GM18867 (cell line): ENCODE measurements around the gene IL12RB2.
"Not testable (repeated sequence)": the region's sequence is repeated elsewhere in the genome, so short reads cannot be mapped to it uniquely, and the experiment has no call there.

Source experiments
- ATAC-seq: cut with Tn5 transposase; IDR thresholded peaks from one replicate; pipeline ENCODE4 v1.9.1; 2021; ENCODE audit warnings: mild to moderate bottlenecking, moderate library complexity; ENCODE audit not compliant: unreplicated experiment

The IL12RB2 gene

DNA sequence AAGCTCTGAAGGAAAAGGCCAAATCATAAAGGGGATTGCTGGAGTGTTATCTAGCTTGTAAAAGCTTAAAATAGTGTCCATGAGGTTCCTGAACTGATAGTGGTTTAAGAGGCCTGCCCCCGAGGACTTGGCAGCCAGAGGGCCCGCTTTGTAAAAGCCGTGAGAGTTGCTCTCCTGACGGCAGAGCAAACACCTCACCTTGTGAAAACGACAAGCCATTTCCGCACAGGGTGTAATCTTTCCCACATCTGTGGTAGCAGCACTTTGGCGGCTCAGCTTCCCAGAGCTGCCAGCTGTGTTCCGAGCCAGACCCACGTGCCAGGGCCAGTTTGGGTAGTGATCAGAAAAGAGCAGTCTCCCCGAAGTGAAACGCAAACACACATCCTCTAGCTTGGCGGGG is 85.6 kb downstream of the IL12RB2 start:
- ATAC-seq = no peak

DNA sequence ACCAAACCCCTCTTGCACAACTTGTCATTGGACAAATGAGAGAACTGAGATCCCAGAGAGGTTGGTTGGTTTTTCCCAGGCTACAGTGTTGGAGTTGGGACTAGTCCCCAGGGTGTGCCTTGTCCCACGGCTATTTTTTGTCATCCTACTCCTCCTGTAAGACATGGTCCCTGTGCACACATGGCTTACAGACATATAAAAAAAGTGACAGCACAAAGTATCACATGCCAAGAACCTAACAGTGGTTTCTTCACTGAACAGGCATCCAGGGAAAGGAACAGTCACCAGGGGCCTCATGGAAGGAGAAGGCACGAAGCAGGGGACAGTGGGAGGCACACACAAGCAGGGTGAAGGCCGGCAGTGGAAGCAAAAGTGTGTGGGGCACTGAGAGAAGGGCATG is 86.1 kb downstream of the IL12RB2 start:
- no peak for ATAC-seq

DNA sequence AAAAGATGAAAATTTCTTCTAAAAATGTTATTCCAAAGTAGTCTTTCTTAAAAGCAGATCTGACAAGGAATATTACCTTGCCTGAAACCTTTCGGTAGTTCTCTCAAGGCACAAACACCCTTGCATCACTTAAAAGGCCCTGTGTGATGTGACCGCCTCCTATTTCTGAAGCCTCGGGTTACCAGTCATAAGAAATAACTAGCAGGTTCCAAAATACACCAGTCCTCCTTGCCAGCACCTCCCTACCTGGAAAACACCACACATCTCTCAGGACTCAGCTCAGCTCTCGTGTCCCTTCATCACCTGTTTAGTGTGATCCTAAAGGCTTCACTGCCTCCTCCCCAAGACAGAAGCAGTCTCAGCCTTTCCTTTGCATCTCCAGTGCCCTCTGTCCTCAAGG is 86.9 kb downstream of the IL12RB2 start:
- ATAC-seq = no peak

DNA sequence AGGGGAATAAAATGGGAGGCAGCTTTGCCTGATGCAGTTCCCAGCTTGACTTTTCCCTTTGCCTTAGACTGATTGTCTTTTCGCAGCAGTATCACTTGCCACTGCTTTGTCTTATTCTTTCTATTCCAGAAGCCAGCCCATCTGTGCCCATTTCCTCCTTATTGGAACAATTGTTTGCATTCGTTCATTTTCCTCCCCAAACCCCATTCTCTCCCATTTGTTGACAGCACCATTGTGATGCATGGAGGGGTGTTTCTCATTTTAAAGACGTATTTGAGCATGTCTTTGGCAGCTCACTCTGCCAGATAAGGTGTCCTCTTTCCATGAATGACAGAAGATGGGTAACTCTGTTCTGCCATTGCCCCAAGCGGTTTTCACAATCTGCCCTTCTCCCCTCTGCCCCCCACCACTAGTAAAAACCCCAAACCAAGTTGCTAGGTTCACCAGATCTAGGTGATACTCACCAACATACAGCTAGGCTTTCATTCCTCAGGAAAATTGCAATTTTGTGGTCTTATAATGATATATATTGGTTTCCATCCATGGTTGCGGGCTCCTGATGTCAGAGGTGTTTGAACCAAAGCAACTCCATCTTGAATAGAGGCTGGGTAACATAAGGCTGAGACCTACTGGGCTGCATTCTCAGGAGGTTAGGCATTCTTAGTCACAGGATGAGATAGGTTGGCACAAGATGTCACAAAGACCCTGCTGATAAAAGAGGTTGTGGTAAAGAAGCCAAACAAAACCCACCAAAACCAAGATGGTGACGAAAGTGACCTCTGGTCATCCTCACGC is 91.7 kb downstream of the IL12RB2 start:
- ATAC-seq = no peak

DNA sequence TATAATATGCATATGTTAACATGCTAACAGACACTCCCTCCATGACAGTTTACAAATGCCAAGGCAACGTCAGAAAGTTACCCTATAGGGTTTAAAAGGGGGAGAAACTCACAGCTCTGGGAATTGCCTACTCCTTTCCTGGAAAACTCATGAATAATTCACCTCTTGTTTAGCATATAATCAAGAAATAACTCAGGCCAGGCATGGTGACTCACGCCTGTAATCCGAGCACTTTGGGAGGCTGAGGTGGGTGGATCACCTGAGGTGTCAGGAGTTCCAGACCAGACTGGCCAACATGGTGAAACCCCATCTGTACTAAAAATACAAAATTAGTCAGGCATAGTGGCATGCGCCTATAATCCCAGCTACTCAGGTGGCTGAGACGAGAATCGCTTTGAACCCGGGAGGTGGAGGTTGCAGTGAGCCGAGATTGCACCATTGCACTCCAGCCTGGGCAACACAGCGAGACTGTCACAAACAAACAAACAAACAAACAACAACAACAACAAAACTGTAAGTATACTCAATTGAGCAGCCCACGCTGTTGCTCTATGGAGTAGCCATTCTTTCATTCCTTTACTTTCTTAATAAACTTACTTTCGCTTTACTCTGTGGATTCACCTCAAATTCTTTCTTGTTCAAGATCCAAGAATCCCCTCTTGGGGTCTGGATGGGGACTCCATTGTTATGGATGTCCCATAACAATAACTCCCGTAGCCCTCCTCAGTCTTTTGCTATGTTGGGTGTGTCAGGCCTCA is 92.5 kb downstream of the IL12RB2 start:
- not testable (repeated sequence) for ATAC-seq

DNA sequence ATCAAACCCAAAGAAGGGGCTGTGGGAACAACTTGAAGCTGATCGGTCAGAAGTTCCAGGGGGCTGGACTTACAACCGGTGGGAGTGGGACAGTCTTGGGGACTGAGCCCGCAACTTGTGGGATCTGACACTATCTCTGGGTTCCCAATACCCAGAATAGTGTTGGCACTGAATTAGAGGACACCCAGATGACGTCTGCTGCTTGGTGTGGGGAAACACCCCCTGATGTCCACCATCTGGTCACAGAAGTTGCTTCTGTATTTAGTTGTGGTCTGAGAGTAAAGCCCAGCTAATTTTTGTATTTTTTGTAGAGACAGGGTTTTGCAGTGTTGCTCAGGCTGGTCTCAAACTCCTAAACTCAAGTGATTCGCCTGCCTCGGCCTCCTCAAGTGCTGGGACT is 93.8 kb downstream of the IL12RB2 start:
- no peak for ATAC-seq

DNA sequence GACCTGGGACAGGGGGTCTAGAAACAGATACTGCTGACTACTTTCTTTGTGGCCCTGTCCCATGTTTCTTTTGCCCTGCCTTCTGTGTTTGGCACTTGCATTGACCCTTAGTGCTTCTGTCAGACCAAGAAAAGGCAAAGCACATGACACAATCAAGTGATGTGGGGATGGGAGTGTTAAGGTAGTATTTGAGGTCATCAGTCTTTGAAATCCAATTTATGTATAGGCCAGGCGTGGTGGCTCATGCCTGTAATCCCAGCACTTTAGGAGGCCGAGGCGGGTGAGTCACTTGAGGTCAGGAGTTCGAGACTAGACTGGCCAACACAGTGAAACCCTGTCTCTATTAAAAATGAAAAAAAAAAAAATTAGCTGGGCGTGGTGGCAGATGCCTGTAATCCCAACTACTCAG is 96.5 kb downstream of the IL12RB2 start:
- ATAC-seq = no peak

DNA sequence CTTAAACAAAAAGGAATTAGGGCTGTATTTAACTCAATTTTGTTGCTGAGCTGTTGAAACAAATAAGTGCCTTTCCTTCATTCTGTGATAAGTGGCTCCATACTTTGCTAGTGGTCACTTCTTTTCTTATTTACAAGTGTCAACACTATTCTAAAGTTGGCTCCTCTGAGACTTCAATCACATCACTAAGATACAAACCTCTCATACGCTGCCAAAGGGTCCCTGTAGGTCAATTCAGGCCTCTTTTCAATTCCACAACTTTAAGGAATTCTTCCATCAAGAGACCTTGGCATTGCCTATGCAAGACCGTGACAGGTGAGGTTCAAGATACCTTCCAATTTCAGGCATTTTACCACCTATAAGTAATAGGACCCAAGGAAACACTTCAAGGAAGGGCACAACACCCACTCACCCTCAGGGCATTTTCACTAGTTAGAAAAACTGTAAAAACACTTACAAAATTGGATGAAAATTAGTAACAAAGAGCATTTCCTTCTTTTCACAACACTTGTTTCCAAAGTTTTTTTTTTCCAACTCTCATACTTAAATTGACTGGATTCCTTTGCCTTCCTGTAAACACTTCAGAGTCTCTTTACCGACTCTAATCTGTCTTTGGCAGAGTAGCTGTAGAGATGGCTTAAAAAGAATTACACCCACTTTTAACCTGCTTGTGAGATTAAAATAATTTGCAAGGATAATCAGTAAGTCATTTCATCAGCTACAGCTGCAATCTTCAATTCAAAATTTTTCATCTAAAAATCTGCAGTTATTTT is 98.0 kb downstream of the IL12RB2 start:
- no peak for ATAC-seq

DNA sequence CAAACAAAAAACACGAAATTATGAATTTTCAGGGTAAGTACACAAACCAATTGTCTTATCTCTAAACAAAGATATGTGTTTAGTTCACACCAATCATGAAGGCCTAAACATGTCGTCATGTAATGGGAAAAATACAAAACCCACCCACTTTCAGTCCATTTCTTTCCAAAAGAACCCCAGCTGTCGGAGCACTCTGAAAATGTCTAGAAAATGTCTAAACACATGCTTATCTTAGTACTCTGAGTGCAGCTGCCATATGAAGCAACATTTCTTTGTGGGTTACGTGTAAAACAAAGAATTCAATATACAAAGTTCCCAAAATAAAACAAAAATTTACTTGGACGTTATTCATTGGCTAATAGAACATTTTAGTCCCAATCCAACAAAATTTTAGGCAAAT is 99.8 kb downstream of the IL12RB2 start:
- no peak for ATAC-seq

DNA sequence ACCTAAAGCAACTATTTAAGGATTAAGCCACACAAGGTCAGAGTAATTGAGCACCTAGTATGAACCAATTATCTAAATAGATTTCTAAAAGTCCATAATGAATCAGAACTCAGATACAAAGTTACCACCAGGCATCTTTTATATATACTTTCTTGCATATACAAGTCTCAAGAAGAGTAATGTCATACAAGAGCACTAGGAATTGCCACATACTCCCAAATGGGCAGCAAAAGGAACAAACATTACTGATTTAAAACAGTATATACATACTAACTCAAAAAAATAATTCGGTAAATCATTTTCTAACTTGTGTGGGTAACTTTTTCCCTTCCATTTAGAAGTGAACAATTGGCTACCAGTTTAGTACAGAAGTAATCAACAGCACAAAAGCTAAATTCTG is 100.5 kb downstream of the IL12RB2 start:
- no peak for ATAC-seq

DNA sequence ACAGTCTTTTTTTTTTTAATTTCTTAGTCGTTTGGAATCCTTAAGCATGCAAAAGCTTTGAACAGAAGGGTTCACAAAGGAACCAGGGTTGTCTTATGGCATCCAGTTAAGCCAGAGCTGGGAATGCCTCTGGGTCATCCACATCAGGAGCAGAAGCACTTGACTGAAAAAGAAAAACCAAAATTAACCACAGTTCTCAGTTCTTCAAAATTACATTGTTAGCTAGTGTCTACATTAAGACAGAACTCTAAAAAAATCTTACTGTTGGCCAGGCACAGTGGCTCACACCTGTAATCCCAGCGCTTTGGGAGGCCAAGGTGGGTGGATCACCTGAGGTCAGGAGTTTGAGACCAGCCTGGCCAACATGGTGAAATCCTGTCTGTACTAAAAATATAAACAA is 105.4 kb downstream of the IL12RB2 start:
- not testable (repeated sequence) for ATAC-seq

DNA sequence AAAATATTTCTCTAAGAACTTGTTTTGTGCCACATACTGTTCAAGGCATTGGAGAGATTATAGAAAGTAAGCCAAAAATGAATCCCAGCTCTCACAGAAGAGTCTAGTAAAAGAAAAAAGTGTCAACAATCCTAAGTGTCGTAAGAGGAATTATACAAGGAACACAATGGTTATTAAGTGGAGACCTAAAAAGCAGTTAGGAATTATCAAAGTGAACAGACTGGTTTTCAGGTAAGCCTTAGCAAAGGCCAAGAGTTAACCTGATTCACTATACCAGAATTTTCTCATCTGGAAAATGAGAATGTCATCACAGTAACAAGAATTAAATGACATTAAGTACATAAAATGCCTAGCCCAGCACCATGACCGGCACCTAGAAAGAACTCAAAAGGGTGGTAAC is 106.9 kb downstream of the IL12RB2 start:
- ATAC-seq = no peak

DNA sequence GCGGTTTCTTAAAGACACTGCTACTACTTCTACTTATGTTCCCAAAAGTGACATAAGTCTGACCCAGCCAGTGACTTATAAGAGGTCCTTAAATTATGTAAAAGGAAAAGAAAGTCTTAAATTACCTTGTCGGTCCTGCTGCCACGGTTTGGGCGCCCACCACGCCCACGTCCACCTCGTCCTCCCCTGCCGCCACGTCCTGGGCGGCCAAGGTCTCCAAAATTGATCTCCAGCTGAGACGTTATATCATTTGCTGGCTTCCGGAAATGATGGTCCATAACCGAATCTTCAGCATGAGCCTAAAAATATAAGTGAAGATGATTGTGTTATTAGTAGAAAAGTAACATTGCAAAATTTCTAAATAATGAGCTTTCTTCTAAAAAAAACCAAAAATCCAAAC is 107.4 kb downstream of the IL12RB2 start:
- no peak for ATAC-seq

DNA sequence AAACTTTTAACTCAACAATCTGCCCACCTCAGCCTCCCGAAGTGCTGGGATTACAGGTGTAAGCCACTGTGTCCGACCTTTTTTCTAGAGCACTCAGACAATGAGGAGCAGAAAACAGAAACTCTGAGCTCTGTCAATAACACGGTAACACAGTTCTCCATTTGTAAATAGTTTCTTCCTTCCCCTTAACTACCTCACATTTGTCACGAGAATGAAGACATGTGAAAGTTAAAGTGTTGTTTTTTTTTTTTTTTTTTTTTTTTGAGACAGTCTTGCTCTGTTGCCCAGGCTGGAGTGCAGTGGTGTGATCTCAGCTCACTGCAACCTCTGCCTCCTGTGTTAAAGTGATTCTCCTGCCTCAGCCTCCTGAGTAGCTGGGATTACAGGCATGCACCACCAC is 110.1 kb downstream of the IL12RB2 start:
- ATAC-seq = not testable (repeated sequence)

DNA sequence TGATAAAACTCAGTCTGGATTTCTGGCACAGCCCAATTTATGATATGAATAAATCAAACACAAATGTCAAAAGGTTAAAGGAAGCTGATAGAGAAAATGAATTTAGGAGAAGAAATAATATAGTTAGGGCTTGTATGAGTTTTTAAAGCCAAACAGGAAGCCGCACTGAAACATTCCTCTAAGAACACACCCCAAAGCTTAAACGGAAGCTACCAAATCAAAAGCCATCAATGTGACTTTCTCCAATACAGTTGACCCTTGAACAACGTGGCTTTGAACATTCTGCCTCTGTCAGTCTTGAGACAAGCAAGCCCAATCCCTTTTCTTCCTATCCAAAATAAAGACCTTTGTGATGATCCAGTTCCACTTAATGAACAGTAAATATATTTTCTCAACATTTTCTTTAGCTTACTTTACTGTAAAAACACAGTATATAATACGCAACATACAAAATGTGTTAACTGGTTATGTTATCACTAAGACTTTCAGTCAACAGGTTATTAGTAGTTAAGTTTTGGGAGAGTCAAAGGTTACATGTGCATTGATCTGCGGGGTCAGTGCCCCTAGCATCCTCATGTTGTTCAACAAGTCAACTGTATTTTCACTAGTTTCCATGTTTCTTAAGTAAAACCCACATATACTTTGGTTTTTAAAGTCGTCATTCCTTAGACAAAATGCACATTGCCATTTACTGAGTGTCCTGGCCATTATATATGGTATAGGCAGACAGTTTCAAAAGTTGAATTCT is 111.3 kb downstream of the IL12RB2 start:
- ATAC-seq = no peak

DNA sequence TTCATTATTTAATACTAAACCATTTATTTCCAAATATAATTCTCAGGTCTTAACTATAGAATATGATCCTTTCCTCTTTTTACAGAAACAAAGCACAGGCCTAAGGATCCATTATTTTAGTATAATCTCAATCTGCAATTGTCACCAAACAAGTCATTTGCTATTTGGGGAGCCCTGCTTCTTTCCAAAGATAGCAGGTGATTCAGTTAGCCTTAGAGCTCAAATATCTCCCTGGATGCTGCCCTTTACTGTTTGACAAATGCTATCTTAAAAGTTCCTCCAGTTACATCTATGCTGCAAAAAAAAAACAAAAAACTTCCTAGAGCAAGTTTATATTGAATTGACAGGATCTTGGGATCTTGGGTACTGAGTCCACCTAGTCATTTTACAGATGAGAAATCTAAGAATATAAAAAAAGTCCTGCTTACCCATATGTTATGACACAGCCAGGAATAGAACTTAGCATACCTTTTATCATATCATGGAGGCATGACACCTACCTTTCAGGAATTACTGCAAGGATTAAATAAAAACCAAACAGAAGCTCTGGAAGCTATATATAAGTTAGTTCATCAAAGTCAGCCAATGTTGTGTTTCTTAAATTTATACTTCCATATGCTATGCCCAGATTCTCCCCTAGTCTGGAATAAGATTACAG is 113.3 kb downstream of the IL12RB2 start:
- ATAC-seq = no peak

DNA sequence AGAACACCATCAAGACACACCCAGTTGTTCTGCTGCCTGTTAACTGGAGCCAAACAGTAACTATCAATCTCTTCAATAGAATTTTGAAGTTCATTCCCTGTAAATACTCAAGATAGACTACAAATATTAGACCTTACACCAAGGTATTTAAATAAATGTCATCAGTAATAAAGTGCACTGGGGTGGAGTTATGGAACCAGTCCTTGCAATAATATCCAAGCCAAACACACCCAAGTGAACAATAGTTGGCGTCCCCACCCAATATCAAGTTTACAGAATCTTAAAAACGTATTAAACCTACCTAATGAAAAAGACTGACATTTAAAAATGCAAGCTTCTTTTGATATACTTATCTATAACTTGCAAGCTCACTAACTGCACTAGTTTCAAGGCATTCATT is 119.8 kb downstream of the IL12RB2 start:
- no peak for ATAC-seq

DNA sequence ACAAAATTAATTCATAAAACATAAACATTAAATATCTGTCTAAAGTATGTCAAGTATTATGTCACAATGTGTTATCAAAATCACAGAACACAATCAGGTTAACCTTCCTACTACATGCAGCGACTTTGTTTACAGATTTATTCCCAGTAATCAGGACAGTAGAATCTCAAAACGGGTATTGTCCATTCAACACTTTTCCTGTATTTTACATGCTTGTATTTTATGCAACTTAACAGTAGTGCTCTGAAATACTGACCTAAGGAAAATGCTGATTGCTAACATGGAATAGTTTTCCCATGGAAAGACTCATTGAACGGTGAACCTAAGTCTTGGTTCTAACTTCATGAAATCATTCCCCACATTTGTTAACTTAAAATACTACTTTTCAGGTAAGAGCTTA is 120.3 kb downstream of the IL12RB2 start:
- no peak for ATAC-seq

DNA sequence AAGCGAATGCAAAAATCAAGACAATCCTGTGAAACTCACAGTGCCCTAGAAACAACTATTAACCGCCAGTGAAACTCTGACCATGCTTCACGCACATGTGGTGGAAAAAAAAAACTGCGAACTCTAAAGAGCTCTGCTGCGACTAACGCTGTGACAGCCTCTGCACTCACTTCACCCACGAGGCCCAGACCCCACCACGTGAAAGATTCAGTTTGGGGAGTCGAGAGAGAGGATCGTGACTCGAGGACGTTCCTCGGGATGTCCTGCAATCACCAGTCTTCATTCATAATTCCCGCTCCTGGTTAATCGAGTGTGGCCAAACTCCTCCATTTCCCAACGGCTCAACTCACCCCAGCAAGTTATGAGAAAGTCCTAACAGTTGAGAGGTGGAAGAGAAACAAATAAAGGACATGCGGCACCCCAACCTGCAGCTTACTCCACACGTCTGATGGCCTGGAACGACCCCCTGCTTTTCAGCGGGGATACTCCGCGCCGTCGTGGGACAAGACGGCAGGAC is 121.4 kb downstream of the IL12RB2 start:
- no peak for ATAC-seq
